Measurements from ENCODE around the gene XYLT1. TPM values are rescaled to one million over a fixed set of nuclear protein-coding genes. Genes with fewer than 3 reads are reported as not detected.

Gene XYLT1
- total and polyA plus RNA-seq, 10 of the 15 experiments (the other 5 are each of a cell fraction or from before 2014, with no cell fraction given): 0.88 to 14.8 (median 5.8) TPM

DNA sequence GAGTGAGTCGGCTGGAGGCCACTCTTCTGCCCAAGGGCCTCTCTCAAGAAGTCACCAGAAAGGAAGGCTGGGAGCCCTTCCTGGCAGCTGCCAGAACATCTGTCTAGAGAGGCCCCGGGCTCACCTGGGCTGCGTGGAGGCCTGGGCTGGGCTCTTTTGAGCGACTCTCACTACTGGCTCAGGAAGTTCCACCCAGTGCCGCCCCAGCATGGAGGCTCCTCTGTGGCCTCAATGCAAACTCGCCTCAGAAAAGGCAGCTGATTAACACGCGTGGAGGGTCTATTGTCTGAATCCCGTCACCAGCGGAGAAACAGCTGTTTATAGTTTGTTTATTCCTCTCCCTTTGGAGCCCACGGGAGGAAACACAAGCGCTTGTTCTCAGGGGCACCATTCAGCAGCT, 25.3 kb downstream of the XYLT1 start (continued):
- TF ChIP-seq, protein P1, sequence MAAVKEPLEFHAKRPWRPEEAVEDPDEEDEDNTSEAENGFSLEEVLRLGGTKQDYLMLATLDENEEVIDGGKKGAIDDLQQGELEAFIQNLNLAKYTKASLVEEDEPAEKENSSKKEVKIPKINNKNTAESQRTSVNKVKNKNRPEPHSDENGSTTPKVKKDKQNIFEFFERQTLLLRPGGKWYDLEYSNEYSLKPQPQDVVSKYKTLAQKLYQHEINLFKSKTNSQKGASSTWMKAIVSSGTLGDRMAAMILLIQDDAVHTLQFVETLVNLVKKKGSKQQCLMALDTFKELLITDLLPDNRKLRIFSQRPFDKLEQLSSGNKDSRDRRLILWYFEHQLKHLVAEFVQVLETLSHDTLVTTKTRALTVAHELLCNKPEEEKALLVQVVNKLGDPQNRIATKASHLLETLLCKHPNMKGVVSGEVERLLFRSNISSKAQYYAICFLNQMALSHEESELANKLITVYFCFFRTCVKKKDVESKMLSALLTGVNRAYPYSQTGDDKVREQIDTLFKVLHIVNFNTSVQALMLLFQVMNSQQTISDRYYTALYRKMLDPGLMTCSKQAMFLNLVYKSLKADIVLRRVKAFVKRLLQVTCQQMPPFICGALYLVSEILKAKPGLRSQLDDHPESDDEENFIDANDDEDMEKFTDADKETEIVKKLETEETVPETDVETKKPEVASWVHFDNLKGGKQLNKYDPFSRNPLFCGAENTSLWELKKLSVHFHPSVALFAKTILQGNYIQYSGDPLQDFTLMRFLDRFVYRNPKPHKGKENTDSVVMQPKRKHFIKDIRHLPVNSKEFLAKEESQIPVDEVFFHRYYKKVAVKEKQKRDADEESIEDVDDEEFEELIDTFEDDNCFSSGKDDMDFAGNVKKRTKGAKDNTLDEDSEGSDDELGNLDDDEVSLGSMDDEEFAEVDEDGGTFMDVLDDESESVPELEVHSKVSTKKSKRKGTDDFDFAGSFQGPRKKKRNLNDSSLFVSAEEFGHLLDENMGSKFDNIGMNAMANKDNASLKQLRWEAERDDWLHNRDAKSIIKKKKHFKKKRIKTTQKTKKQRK (IDR thresholded peaks at IDR 0.05; ENCODE audit: low read depth, low read length): no peak
- TF ChIP-seq, protein P2, sequence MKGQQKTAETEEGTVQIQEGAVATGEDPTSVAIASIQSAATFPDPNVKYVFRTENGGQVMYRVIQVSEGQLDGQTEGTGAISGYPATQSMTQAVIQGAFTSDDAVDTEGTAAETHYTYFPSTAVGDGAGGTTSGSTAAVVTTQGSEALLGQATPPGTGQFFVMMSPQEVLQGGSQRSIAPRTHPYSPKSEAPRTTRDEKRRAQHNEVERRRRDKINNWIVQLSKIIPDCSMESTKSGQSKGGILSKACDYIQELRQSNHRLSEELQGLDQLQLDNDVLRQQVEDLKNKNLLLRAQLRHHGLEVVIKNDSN (IDR thresholded peaks at IDR 0.05; ENCODE audit: borderline replicate concordance, extremely low read length, insufficient read depth, low read depth, low read length): no peak
- no peak for TF ChIP-seq MXI1 (IDR thresholded peaks at IDR 0.05; ENCODE audit: low read depth, low read length)
- no peak for TF ChIP-seq KAT2A (conservative IDR thresholded peaks at IDR 0.05; ENCODE audit: control insufficient read depth, low read depth, low read length)
- TF ChIP-seq, protein P3, sequence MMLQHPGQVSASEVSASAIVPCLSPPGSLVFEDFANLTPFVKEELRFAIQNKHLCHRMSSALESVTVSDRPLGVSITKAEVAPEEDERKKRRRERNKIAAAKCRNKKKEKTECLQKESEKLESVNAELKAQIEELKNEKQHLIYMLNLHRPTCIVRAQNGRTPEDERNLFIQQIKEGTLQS (IDR thresholded peaks at IDR 0.05; ENCODE audit: borderline replicate concordance, extremely low read depth, low read depth, low read length): no peak
- no peak for TF ChIP-seq RAD51 (IDR thresholded peaks at IDR 0.05)
- no peak for TF ChIP-seq BHLHE40 (IDR thresholded peaks at IDR 0.05; ENCODE audit: borderline replicate concordance in 1 of 2, low read depth in 2 of 2, low read length in 1 of 2)

Data from GM12878 (cell line).